NCI-H1105 (cell line): ENCODE measurements around the gene ZNF669.

Experiments
- DNase-seq: peaks from one replicate; lab custom pipeline; 2025; lab: John Stamatoyannopoulos, UW

Gene ZNF669

GRCh38 chr1:247064304-247064703, 39.9 kb downstream of the ZNF669 start:
- no peak for DNase-seq

DNA sequence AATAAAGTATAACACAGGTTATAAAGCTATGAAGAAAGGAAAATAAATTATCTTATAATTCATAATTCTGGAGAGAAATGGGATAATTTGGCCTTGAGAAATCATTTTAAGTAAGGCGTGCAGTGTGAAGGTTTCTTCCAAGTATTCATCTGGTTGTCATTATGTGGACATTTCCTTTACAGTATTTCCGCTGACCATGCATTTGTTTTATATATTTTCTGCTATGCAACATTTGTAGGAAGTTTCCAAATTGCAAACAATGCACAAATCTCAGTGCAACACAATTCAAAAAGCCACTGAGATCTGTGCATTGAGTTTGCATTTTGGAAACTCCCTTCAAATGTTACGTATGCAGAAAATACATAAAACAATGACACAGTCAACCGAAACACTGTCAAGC, 43.4 kb downstream of the ZNF669 start:
- no peak for DNase-seq

GRCh38 chr1:247056071-247056470, 48.1 kb downstream of the ZNF669 start:
- no peak for DNase-seq

GRCh38 chr1:247054992-247055415, 49.2 kb downstream of the ZNF669 start:
- no peak for DNase-seq
